GM21528 (cell line): ENCODE results near the gene FAM151B.

ENCODE experiments used
- ATAC-seq: cut with Tn5 transposase; IDR thresholded peaks from one replicate; pipeline ENCODE4 v1.9.1; 2021; ENCODE audit warnings: mild to moderate bottlenecking, moderate library complexity; ENCODE audit not compliant: unreplicated experiment, low FRiP score

FAM151B gene

GRCh38 chr5:80502800-80503199, 14.9 kb downstream of the FAM151B start:
- ATAC-seq = no peak

DNA sequence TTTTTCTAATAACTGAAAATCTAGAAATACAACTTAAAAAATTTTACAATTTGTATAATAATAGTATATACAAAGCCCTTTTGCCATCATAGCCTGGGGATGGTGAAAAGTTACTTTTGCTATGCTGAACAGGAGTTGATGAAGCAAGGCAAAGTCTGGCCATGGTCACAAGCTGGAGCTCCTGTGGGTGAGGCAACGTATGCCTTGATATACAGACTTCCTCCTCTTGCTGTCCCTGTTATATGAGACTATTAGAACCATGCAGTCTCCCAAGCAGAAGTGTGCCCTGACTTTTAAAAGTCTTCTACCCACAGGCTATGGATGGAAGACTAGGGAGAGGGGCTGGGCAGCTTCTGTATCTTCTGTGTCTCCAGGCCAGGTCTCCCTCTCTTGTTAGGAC, 15.7 kb downstream of the FAM151B start:
- ATAC-seq = no peak

DNA sequence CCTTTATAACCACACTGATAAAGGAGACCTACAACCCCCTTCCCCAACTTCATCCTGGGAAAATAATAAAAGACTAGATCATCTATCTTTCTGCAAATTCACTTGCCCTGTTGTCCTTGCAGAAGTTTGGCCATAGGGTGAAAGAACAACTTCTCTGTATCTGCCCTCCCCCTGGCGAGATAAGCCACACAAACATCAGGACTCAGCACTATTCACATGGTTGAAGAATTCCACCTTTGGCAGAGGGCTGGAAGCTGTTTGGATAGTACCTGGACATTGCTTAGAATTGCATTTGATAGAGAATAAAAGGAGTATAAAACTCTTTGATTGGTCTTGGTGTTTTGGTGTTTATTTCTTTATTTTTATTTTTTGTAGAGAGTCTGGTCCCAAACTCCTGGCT, 16.9 kb downstream of the FAM151B start:
- ATAC-seq = no peak

- ATAC-seq = no peak
Observed at GRCh38 chr5:80507663-80508062, 19.8 kb downstream of the FAM151B start.

DNA sequence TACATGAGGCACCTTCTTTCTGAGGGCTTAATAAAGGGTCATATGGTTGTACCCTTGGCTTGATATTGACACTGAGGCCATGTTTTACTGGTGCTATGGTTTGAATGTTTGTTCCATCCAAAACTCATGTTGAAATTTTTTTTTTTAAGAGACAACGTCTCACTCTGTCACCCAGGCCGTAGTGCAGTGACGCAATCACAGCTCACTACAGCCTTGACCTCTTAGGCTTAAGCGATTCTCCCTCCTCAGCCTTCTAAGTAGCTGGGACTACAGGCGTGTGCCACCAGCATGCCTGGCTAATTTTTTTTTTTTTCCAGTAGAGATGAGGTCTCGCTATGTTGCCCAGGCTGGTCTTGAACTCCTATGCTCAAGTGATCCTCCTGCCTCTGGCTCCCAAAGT, 20.9 kb downstream of the FAM151B start:
- no peak for ATAC-seq

DNA sequence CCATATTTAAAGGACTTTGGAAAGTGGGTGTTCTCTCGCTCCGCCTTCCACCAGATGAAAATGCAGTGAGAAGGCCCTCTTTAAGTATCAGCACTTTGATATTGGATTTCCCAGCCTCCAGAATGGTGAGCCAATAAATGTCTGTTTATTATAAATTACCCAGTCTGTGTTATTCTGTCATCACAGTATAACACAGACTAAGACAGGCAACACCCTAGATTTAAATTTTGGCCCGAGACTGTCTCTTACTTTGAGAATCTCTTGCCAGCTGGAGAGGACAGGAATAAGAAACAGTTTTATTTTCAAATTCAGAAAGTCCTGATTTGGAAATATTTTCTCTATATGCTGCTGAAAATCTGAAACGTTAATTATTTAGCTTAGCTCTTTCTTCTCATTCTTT, 21.5 kb downstream of the FAM151B start:
- no peak for ATAC-seq

DNA sequence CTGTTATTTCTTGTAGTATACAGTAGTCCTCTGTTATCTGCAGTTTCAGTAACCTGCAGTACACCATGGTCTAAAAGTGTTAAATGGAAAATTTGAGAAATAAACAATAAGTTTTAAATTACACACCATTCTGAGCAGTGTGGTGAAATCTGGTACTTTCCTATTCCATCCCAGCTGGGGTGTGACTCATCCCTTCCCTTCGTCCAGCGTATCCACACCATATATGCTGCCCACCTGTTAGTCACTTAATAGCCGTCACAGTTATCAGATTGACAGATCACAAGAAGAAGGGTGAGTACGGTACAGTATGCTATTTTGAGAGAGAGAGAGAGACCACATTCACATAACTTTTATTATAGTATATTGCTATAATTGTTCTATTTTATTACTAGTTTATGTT, 28.9 kb downstream of the FAM151B start:
- ATAC-seq = no peak

- ATAC-seq = no peak
Observed at GRCh38 chr5:80540691-80541090, 52.8 kb downstream of the FAM151B start.

DNA sequence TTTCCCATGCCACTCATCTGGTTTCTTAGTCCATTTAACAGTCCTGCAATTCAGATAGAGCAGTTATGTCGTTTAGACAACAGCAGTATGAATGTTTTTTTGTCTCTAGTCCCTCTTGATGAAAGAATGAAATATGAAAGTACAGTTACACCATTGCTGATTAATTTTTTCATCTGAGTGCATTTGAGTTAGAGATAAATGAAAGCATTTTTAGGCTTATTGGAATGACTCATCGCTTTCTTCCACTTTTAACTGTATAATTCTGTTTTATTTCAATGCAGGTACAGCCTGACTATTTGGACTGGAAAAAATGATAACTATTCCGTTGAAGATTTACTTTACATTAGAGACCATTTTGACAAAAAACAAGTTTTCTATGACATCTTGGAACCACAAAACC, 53.5 kb downstream of the FAM151B start:
- no peak for ATAC-seq

GRCh38 chr5:80554646-80555045, 66.7 kb downstream of the FAM151B start:
- ATAC-seq = no peak

- no peak for ATAC-seq
Observed at GRCh38 chr5:80555099-80555498, 67.2 kb downstream of the FAM151B start.

DNA sequence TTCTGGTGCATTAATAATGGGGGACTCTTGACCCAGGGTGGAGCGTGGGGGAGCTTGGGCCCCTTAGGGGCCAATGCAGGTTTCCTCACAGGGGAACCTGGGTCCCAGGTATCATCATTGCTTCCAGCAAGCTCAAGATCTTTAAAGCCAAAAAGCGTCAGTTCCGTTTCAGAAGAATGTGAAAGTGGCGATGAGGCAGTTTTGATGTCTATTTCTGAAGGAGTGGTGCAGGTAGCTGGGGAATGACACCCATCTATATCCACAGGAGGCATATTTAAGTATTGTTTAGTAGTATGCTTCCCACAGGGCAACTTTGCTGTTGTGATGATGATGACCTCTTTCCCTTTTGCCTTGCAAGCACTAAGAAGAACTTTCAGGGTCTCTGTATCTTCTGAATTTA, 71.3 kb downstream of the FAM151B start:
- no peak for ATAC-seq

DNA sequence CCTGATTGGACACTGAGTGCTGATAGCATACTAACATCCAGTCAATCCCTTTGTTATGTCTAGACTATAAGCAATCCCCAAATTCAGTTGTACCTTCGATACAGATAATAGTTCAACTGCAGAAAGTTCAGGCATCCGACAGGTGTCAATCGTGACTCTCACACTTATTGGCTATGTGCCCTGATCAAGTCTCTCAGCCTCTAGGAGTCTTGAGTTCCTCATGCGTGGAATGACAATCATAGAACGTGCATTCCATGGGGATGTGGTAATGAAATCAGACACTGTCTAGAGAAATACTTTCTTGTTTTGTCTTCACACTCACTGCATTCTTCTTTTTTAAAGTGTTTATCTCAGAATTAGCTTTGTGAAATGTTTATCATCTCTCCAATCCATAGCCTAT, 77.4 kb downstream of the FAM151B start:
- ATAC-seq = no peak

DNA sequence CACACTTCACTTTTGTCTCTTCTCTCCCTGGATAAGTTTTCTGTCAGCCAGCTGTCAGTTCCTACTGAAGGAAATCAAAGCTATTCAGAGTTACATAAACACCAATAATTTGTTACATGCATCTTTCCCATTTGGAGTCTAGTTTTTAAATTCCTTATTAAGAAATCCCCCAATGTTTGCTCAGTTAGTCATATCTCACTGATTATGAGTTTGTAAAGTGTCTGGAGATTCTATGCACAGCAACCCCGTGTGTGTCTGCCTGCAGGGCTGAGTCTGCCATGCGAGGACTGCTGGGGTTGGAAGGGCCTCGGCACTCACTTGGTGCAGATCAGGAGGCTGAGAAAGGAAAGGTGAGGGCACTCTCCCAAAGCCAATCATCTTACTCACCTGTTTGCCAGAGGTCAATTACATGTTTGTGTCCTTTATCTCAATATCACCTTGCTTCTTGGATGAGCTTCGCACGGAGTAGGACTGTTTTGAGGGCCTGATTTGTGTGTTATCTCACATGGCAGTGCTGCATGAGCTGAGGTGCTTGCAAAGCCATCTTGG, 78.9 kb downstream of the FAM151B start:
- ATAC-seq = no peak

DNA sequence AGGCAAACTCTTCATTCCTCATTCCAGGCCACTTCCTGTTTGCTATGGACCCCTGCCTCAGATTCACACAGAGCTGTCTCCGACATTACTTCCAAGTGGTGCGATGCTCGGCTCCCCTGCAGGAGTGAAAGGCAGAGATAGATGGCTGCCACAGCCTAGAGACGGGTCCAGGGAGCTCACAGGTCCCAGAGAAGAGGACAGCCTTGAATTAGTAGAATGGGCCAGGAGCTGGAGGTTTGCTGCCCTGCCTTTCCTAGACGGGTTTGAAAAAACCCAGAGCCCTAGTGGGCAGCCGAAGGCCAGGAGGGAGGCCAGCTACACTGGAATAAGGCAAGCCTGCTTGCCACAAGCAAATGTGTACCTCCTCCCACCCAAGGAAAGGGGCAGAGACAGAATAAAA, 80.4 kb downstream of the FAM151B start:
- ATAC-seq = no peak

GRCh38 chr5:80569086-80569960, 81.4 kb downstream of the FAM151B start:
- no peak for ATAC-seq

- no peak for ATAC-seq
Observed at GRCh38 chr5:80569961-80570786, 82.3 kb downstream of the FAM151B start, which contains the start of gene ANKRD34B. TSS of gene ANKRD34B (minus strand) at chr5:80570280. CDS start at chr5:80560019, 10,261 bp downstream.

GRCh38 chr5:80573062-80573461, 85.2 kb downstream of the FAM151B start:
- ATAC-seq = no peak

DNA sequence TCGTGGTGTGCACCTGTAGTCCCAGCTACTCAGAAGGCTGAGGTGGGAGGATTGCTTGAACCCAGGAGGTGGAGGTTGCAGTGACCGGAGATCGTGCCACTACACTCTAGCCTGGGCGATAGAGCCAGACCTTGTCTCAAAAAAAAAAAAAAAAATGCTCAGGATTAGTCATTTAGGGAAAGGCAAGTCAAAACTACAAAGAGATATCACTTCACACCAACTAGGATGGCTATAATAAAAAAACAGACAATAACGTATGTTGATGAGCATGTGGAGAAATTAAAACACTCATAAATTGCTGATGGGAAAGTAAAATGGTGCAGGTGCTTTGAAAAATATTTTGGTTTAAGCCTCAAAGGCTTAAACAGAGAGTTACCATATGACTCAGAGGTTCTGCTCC, 88.5 kb downstream of the FAM151B start:
- ATAC-seq = no peak

GRCh38 chr5:80577707-80578106, 89.8 kb downstream of the FAM151B start:
- no peak for ATAC-seq

DNA sequence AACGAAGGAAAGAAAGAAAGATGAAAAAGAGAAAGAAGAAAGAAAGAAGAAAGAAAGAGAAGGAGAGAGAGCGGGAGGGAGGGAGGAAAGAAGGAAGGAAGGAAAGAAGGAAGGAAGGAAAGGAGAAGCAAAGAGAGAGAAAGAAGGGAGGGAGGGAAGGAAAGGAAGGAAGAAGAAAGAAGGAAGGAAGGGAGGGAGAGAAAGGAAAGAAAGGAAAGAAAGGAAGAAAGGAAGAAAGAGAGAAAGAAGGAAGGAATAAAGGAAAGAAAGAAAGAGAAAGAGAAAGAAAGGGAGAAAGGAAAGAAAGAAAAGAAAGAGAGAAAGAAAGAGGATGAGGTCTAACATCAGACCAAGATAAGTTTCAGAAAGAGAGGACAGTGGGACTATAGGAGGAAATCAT, 91.2 kb downstream of the FAM151B start:
- no peak for ATAC-seq
